Heart left ventricle (tissue), 13 donors: Measurements from ENCODE around the gene TRIM9.

Experiments used
- CTCF ChIP-seq, 12 donors: fragments of 200-600 bp; sonication (generic) in 4 of 12; IDR thresholded peaks; one replicate each; pipeline versions ENCODE4 v1.5.0 to v1.8.0; 2018 to 2022; ENCODE audit warnings: antibody characterized with exemption in 12 of 12, mild to moderate bottlenecking in 5 of 12
- POLR2A ChIP-seq, 2 donors: fragments of 450-650 bp; IDR thresholded peaks; one replicate each; pipeline ENCODE4 v1.6.1; 2017; ENCODE audit warnings: antibody characterized with exemption in 2 of 2, mild to moderate bottlenecking in 2 of 2, moderate library complexity in 2 of 2
- donor health status: ischemic (EF 13 %, LVEDD 7.1; RV severe dilation, severe dysfunction).
- donor health status: DM: no; HTN: yes; CAD: no.
- donor health status: DM: no; HTN: no; CAD: no.
- donor health status: ischemic (EF 25% LVEDD 6.9; RV normal size, moderate dysfunction).
- donor health status: ischemic (EF 25% LVEDD 5.7; RV mildly dilated, moderate dysfunction).
- donor health status: ischemic (EF 35%, LVEDD 5.7; RV mildly dilated, moderate dysfunction).
- donor health status: nonischemic (EF 11% LVEDD 7.7; RV severe dilation, severe dysfunction).
- donor health status: DM: yes; HTN: yes; CAD: no.
- donor health status: PGD.
- donor health status: ischemic (EF 29% LVEDD 5.4; RV normal size, mild dysfunction).
- donor health status: nonischemic (EF 23%, LVEDD 6.1; RV moderate dilation, normal function).

DNA sequence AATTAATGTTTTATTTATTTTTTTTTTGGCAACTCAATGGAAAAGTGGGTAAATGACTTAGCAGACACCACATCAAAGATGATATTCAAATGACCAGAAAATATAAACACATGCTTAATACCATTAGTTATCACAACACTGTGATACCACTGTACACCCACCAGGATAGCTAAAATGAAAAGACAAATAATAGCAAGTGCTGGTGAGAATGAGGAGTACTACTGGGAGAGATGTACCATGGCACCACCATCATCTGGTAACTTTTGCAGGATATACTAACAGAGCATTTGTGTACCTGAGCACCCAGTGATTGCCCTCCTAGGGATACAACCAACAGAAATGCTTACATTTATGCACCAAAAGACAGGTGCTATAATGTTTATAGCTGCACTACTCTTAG lies 21.9 kb downstream of the TRIM9 start:
- TF ChIP-seq CTCF (IDR thresholded peaks at IDR 0.05) (no peak), POLR2A (IDR thresholded peaks at IDR 0.05) (no peak)
